Esophagus mucosa (tissue), 1 donor: ENCODE data around the gene NIPAL1. TPM values are rescaled to one million over a fixed set of nuclear protein-coding genes. Genes with fewer than 3 reads are reported as not detected.
A peak's percentile ranks its signal among the peaks of the same experiment; 100 is the strongest.
"Not testable (repeated sequence)": the region's sequence is repeated elsewhere in the genome, so short reads cannot be mapped to it uniquely, and the experiment has no call there.

ENCODE experiments used
- ATAC-seq: fragments of 200-7000 bp; cut with Tn5 transposase; one replicate; pipeline ENCODE4 v1.9.1; 2020
- total RNA-seq: library from RNA; stranded (reverse); gene quantifications from one replicate; pipeline ENCODE4 v1.2.4, GENCODE V29; 2023
- donor health status: DM: yes; HTN: yes; CAD: no.

NIPAL1 gene
- total RNA-seq = 44.2 TPM

DNA sequence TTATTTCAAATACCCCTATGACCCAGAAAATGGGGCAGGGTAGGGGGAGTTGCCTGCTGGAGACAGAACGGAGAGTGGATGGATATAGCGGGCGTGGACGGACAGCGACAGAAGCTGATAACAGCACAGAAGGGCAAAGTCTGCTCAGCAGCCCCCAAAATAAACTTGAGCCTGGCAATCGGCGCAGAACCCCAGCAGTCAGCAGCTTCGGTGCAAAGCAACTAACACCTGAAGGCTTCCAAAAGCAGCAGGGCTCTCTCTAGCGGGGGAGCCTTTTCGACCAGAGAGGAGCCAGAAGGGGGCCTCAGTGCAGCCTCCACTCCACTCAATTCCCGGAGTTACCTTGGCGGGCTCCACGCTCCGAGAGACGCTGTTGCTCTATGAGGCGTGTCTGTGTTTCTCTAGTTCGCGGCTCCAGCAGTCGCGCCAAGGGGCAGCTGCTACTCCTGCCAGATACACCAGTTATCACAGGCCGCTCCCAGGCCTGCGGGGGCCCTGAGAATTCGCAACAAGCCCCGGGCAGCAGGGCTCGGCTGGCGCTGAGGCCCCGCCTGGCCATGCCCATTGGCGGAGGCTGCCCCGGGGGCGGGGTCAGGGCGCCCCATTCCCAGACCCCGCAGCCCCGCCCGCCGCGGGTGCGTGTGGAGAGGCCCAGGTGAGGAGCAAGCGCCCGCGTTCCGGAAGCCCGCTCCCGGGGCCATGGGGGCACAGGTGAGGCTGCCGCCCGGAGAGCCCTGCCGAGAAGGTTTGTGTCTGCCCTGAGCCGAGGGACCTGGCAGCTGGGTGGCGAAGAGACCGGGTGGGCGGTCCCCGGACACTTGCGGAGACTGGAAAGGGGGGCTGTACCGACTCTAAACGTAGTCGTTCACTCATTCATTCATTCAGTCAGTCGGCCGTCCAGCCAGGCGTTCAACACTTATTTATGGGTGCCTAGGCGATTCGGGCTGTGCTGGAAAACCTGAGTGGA is at the start of gene NIPAL1, which contains the start of gene CNGA1:
Gene NIPAL1, plus strand, starts transcription at position 632 of the 967 bp plus-strand sequence. Its CDS starts 68 bp downstream, at position 700.
Gene CNGA1, minus strand, starts transcription at position 541 of the 967 bp plus-strand sequence. CDS start 63,992 bp downstream, outside the sequence.
- ATAC-seq = peak; percentile 92

DNA sequence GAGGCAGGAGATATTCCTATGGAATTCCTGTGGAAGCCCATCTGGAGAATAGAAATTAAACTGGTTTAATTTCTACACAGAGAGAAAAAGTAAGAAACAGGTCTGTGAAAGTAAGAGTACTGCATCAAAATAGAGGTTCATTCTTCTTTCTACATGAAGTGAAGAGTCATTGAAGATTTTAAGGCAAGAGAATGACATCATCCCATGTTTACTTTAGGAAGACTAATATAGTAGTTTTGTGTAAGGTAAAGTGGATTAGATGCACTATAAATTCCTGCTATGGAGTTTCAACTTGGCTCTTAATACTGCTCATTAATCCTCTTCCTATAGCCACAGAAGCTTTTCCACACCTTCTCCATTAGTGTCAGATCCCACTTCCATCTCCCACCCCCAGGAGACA is 47.7 kb upstream of the NIPAL1 start:
- ATAC-seq = no peak

DNA sequence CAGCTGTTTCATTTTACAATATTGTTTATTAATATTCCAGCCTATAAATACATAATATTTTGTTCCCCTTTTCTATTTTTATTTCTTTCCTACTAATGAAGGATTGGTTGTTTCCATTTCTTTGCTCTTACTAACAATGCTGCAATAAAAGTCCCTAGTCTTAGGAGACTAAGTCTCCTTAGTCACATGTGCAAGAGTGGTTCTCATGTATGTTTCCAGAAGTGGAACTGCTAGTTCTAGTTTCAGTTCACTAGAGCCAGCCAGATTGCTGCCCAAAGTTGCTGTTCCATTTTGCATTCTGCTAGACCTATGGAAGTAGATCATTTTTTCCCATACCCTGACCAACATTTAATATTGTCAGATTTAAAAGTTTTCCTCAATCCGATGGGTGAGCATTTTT is 44.4 kb upstream of the NIPAL1 start:
- ATAC-seq = no peak

DNA sequence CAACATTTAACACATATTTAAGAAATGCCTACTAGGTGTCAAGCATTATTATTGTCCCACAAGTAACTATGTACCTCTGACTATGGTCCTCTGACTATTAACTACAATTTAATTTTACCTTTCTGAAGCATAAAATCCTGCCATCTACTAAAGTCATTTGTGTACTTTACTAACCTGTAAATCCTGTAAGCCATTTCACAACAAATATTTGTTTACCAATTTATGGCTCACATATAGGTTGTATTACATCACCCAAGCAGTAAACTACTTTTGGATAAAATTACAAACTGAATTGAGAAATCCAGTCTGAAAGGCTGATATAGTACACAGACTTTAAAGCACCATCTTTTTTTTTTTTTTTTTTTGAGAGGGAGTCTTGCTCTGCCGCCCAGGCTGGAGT is 43.9 kb upstream of the NIPAL1 start:
- ATAC-seq = no peak

DNA sequence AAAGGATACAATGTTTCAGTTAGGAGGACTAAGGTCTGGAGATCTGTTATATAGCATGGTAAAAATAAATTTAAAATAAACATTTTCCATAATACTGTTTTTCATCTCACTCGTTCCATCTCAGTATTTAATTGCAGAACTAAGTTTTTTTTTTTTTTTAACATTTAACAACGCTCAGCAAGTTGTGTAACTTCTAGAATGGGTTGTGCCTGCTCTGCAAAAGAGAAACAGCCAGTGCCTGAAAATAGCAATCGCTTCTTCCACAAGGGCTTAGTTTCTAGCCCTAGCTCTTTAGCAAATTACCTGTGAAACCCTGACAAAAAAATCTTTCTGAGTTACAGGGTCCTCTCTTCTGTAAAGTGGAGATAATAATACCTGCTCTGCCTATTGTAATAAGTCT is 42.0 kb upstream of the NIPAL1 start:
- no peak for ATAC-seq

DNA sequence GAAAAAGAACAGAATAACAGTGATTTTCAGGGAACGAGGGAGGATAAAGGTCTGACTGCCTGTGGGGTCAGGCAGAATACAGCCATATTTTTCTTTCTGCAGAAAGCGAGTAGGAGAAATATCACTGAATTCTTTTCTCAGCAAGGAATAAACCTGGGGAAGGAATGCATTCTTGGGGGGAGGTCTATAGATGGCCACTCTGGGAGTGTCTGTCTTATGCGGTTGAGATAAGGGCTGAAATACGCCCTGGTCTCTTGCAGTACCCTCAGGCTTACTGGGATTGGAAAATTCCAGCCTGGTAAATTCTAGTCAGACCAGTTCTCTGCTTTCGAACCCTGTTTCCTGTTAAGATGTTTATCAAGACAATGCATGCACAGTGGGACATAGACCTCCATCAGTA is 26.4 kb upstream of the NIPAL1 start:
- no peak for ATAC-seq

DNA sequence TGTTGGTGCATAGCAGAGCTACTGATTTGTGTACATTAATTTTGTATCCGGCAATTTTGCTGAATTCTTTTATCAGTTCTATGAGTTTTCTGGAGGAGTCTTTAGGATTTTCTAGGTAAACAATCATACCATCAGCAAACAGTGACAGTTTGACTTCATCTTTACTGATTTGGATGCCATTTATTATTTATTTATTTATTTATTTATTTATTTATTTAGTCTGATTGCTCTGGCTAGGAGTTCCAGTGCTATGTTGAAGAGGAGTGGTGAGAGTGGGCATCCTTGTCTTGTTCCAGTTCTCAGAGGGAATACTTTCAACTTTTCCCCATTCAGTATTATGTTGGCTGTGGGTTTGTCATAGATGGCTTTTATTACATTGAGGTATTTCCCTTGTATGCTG is 24.1 kb upstream of the NIPAL1 start:
- not testable (repeated sequence) for ATAC-seq

DNA sequence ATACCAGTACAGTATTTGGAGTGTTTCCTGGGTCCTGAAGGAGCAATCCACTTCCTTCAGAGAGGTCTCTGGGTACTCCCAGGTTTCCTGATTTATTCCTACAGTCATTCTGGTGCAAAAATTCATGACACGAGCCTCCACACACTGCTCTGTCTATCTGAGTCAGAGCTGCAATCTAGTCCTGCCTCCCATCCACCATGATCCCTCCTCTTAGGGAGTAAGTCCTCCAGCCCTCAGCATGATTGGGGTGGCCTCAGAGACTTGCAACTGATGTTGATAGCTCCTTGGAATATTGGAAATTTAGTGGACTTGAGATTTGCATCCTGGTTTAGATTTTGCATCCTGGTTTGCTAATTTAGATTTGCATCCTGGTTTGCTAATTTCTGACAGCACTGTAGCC is 20.6 kb upstream of the NIPAL1 start:
- ATAC-seq = no peak

DNA sequence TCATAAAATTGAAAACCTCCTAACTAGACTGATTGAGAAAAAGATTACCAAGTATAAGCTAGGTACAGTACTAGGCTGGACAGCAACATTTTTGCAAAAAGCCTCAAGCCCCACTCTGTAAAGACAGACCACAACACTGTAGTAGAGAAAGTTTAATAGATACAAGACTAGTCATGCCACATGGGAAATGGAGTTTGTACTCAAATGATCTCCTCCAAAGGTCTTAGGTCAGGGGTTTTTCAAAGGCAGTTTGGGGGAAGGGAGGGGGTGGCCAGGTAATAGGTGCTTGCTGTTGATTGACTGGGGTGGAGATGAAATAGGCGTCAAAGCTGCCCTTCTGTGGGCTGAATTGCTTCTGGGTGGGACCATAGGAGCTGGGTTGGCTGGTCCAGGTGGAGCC is 14.3 kb upstream of the NIPAL1 start:
- no peak for ATAC-seq

DNA sequence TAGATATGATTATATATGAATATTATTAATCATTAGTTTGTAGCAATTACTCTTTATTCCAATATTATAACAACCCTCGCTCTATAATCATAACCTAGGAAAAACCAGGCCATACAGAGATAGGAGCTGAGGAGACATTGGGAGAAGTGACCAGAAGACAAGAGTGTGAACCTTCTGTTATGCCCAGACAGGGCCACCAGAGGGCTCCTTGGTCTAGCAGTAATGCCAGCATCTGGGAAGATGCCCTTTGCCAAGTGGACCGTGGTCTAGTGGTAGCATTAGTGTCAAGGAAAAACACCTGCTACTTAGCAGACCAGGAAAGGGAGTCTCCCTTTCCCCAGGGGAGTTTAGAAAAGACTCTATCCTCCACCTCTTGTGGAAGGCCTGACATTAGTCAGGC is 13.0 kb upstream of the NIPAL1 start:
- not testable (repeated sequence) for ATAC-seq

DNA sequence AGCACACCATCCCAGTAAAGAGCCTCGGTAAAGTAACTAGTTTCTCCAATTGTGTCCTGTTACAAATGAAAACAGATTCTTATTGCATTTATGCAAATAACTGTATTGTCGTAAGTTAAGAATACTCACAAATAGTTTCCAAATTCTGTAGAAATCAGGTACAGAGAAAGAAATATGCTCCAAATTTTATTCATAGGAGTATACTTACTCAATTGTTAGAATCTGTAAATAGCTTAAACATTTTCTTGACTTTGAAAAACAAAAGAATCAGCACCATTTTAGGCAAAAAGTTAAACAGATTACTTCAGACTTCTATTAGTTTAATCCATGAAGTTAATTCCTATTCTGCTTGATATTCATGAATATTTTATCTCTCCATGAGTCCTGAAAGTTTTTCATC is 10.8 kb upstream of the NIPAL1 start:
- ATAC-seq = no peak

DNA sequence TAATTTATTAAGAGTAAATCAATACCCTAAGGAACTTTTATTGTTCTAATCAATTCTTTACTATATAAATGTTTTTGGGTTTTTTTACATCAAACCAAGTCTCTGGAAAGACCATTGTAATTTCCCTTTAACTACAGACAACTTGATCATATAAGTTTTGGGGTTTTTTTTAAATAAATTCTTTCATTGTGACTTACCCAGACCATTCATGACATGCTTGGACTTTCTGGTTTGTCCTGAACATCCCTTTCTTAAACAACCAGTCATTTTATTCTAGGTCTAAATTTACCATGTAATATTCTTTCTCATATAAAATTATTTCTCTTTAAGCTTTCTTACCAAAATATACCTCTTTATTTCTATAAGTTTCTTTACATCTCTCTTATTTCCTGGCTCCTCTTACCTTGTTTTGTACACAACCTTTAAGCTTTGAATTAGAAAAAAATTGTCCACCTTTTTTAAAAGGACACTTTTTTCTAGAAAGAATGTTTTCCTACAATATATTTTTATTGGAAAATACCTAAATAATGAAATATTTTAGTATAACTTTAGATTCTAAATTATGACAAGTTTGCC is 8.5 kb upstream of the NIPAL1 start:
- ATAC-seq = no peak

DNA sequence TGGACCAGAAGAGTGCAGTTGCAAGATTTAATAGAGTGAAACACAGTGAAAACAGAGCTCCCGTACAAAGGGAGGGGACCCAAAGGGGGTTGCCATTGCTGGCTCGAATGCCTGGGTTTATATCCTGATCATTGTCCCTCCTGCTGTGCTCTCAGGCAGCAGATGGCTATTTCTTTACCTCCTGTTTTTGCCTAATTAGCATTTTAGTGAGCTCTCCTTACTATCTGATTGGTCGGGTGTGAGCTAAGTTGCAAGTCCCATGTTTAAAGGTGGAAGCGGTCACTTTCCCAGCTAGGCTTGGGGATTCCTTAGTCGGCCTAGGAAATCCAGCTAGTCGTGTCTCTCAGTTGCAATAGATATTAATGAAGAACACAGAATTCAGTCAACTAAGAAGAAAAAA is 5.7 kb upstream of the NIPAL1 start:
- ATAC-seq = not testable (repeated sequence)

DNA sequence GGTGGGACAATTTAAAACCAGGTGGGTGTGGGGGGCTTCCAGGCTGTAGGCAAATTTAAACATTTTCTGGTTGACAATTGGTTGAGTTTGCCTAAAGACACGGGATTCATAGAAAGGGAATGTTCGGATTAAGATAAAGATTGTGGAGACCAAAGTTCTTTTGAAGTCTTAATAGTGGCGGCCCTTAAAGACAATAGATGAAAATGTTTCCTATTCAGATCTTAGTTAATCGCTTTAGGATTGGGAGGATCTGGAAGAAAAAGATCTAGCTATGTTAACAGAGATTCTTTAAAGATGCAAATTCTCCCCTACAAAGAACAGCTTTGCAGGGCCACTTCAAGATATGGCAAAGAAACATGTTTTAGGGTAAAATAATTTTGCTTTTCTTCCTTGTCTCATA is 4.8 kb upstream of the NIPAL1 start:
- no peak for ATAC-seq

DNA sequence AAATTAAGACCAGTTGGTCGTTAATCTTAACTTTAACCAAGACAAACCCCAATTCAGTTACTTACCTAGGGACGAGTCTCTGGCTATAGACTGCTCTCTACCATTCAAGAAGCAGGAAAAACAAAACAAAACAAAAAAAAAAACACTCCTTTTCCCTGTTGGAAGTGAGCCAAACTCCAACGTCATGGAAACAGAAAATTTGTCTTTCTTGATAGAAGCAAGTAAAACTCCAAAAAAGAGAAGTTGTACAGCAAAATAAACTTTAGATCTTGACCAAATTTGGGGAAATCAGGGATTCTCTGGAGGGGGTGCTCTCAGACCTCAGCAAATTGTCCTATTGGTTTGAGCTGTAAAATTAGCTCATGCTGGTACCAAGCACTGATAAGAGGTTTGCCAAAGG is 3.7 kb upstream of the NIPAL1 start:
- no peak for ATAC-seq

DNA sequence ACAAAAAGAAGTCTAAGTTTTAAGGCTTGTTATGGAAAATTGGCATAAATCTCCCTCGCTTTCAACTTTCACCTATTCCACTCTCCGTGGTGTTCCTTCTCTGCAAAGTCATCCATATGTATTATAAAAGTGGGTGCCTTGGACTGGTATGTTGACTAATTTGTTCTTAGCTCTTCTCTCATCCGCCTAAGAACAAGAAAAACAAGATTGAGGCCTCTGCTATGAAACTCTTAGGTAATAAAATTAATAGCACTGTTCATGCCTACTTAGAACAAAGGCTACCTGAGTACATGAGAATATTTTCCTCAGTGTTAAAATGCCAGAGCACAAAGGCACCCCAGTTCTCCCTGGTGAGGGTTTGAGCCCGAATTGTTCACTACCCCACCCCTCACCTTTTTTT is 1.4 kb upstream of the NIPAL1 start:
- ATAC-seq = peak; percentile 60

DNA sequence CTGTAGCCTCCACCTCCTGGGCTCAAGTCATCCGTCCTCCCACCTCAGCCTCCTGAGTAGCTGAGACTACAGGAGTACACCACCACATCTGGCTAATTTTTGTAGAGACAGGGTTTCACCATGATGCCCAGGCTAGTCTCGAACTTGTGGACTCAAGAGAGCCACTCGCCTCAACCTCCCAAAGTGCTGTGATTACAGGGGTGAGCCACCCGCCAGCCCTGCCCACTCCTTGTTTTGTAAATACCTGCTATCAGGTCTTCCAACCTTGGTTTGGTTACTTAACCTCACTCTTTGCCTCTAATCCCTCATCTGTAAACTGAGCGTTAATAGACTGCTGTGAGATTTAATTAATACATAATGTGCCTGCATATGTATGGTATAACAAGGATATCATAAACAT is 894 bp upstream of the NIPAL1 start:
- no peak for ATAC-seq

DNA sequence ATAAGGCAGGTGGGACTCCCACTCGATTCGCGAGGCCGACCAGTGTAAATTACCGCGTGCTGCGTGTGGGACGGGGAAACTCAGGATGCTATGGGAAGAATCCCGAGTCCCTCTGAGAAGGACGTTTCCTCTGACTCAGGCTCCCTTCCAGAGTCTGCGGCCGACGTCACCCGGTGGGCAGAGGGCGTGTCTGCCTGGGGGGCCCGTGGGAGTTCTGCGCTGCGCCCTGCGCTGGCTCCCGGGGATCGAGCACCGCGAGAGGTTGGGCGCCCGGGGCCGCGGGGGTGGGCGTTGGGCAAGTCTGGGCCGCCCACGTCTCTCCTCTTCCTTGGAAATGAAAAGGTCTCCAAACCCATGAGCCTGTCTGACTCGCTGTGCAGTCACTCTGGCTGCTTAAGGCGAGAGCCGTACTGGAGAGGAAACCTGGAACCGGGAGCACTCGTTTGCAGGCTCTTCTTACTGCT is 568 bp downstream of the NIPAL1 start:
- peak; percentile 86 for ATAC-seq

DNA sequence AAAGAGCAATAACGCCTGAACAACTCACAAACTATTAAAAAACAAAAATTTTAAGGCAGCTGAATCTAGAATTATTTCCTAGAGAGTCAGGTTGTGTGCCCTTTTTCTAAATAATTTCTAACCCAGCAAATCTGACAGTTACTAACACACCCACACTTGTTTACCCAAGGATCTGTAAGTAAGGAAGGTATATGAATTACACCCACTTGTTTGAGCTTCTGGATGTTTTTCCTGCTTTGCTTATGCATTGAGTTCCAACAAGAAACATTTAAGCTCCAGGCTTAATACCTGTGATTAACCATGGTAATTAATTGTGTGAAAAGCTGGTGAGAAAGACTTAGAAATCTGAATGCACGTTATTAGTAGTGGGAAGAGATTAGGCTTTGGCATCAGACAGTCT is 1.5 kb downstream of the NIPAL1 start:
- ATAC-seq = peak; percentile 51

DNA sequence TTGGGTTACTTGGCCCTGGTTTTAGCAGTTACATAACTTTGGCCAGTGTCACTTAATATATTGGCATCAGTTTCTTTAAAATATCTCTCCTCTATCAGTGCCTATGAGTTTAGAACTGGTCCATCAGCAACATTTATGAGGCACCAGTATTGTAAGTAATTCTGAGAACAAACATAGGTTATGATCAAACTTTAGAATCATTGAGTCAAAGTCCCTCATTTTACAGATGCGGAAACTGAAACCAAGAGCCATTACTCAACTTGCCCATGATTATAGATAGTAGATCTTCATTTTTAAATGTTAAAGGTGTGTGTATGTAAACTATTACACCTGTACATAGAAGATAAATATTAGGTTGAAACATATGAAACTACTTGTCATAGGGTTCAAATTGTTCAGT is 4.5 kb downstream of the NIPAL1 start:
- ATAC-seq = no peak

DNA sequence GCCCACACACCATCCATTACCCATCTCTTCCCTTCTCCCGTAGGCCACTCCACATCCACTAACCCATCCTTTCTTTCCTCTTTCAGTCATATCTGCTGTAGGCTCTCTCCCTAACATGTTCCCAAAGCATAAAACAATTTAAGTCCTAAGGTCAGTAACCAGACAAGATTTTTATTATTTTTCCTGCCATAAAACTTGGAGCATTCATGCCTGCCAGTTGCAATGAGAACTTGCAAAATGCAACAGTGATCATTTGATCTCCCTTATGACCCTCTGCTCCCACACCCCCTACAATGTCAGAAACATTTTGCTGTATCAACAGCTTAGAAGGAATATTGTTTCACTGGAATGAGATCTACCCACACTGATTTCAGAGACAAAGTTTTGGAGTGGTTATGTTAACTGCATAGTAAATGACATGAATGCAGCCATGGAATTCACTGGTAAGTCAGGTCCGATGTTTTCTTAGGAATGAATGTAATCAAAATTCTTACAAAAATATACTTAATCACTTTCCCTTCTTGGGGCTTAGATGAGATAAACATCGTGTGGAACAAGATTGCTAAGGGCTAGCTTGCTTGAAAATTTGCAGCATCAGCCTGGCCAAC is 5.7 kb downstream of the NIPAL1 start:
- ATAC-seq = no peak

DNA sequence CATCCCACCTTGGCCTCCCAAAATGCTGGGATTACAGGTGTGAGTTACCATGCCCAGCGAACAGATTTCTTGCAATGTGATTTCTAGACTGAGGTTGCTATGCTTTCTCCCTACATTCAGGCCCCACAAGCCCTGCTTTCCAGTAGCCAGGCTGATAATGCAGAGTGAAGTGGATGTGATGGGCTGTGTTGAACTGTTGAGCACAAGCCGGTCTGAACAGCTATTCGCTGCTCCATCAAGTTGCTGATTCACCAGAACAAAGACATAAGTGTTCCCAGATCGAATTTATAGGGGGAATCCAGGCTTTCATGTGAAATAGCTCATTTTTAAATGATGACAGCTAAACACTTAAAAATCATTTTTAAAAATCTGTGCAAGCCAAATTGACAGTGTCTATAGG is 8.0 kb downstream of the NIPAL1 start:
- ATAC-seq = no peak

DNA sequence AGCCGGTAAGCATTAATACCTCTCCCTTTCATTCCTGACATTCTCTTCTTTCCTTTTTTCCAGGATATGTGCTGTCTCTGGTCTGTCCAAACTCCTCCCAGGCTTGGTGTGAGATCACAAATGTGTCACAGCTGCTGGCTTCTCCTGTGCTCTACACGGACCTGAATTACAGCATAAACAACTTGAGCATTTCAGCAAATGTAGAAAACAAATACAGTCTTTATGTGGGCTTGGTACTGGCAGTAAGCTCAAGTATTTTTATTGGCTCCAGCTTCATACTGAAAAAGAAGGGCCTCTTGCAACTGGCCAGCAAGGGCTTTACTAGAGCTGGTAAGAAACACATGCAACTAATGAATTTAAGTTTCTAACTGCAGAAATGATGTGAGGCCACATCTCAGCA is 8.4 kb downstream of the NIPAL1 start:
- peak; percentile 28 for ATAC-seq

DNA sequence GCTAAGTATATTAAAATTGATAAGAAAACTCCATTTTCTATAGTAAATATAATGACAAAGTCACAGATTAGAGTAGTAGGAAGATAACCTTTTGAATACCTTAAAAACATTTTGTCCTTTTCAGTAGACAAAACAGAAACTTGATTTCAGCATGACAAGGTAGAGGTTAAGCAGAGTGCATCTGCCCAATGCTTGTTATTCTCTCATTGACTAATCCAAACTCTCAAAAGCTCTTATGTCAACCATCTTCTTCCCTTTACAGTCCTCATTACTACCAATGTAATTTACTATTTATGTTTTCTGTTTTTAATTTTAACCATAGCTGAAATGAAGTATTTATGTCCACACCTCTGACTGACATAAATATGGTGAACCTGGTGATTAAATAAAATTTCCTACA is 11.1 kb downstream of the NIPAL1 start:
- ATAC-seq = no peak
